ENCODE measurements around the gene CD96.
A peak's percentile ranks its signal among the peaks of the same experiment; 100 is the strongest.

The CD96 gene

DNA sequence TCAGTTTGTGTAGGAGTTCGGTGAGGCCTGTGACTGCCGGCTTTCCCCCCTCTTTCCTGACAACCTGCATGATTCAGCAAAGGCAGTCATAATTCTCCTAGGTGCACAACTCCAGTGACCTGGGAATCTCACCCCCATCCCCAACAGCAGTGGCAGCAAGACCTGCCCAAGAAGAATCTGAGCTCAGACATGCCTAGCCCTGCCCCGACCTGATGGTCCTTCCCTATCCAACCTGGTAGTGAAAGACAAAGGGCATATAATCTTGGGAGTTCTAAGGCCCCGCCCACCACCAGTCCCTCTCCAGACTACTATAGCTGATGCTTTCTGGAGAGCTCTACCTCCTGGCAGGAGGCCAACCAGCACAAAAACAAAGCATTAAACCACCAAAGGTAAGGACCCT, 97.3 kb downstream of the CD96 start:
- TF ChIP-seq POLR2A (IDR thresholded peaks at IDR 0.05; ENCODE audit: low read depth, low read length): no peak
- no peak for FAIRE-seq
- no peak for DNase-seq (ENCODE audit: insufficient read length, low spot score)

- FAIRE-seq: no peak
- no peak for TF ChIP-seq POLR2A (IDR thresholded peaks at IDR 0.05; ENCODE audit: low read depth, low read length)
Measured at GRCh38 chr3:111648991-111649579, 107.1 kb downstream of the CD96 start.

DNA sequence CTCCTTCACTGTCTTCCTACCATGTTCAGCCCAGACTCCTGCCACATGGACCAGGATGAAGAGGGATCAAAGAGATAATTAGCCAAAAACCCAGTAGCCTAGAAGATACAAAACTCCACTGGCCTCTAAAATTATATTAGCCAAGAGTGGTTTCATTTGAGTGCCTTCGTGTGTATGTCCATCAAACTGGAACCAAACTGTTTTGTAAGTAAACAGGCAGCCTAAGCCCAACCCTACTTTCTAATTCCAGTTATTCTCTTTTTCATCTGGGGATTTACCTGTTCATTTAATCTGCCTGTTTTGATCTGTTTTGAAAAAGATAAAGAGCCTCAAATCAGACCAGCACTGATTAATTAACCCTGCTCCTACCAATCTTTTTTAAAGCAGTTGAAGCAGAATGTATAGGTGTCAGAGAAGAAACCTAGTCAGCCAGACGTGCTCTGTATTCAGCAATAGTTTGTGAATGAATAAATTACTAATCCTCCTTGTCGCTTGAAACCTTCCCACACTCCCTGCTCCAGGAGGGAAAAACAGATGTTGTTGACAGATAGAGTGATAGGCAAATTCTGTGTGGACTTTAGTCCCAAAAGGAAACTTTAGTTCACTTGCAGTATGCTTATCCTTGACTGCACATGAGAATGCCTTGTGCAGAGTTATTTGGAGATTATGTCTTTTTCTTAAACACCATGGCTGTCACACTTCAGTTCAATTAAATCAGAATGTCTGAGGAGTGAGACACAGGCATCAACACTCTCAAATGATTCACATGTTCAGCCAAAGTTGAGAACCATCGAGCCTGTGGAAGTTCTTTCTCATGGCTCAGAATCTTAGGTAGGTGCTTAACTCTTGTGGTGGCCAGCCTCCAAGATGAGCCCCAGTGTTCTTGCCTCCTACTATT, 108.6 kb downstream of the CD96 start:
- no peak for TF ChIP-seq POLR2A (IDR thresholded peaks at IDR 0.05; ENCODE audit: low read depth, low read length)
- DNase-seq (ENCODE audit: insufficient read length, low spot score) (no peak), FAIRE-seq (no peak)

More at GRCh38 chr3:111648991-111649579, 107.1 kb downstream of the CD96 start:
- DNase-seq (ENCODE audit: insufficient read length, low spot score): no peak

GRCh38 chr3:111652492-111653180, 110.6 kb downstream of the CD96 start:
- FAIRE-seq (no peak), DNase-seq (ENCODE audit: insufficient read length, low spot score) (no peak)

DNA sequence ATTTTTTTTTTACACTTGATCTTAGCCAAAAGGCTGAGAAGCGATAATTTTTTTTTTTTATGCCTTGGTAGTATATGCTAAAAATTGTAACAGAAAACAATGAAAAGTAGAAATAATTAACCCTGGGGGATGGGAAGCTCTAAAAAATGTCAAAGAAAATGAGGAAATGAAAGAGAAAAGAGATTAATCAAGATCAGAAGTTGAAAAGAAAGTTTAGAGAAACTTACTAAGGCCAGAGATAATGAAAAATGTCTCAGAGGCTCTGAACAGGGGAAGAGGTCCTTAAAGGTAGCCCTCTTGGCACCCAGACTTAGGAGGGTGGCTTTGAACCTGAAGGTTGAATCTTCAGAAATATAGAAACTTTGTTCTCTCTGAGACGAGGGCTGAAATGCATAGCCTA, 111.8 kb downstream of the CD96 start:
- no peak for TF ChIP-seq POLR2A (IDR thresholded peaks at IDR 0.05; ENCODE audit: low read depth, low read length)
- FAIRE-seq: no peak
- no peak for DNase-seq (ENCODE audit: insufficient read length, low spot score)

More at GRCh38 chr3:111652492-111653180, 110.6 kb downstream of the CD96 start:
- TF ChIP-seq POLR2A (IDR thresholded peaks at IDR 0.05; ENCODE audit: low read depth, low read length): no peak

DNA sequence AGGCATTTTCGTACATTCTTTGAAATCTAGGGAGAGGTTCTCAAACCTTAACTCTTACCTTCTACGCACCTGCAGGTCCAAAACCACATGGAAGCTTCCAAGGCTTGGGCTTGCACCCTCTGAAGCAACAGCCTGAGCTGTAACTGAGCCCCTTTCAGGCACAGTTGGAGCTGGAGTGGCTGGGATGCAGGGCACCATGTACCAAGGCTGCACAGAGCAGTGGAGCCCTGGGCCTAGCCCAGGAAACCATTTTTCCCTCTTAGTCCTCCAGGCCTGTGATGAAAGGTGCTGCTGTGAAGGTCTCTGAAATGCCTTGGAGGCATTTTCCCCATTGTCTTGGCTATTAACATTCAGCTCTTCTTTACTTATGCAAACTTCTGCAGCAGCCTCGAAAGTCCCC, 120.0 kb downstream of the CD96 start:
- FAIRE-seq: no peak
- no peak for TF ChIP-seq POLR2A (IDR thresholded peaks at IDR 0.05; ENCODE audit: low read depth, low read length)
- no peak for DNase-seq (ENCODE audit: insufficient read length, low spot score)

DNA sequence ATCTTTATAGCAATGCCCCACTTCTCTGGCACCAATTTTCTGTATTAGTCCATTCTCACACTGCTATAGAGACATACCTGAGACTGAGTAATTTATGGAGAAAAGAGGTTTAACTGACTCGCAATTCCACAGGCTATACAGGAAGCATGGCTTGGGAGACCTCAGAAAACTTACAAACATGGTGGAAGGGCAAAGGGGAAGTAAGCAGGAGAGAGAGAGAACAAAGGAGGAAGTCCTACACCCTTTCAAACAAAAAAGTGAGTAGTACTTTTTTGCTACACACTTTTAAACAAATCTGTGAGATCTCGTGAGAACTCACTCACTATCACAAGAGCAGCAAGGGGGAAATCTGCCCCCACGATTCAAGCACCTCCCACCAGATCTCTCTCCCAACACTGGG, 120.9 kb downstream of the CD96 start:
- FAIRE-seq (no peak), DNase-seq (ENCODE audit: insufficient read length, low spot score) (no peak)
- TF ChIP-seq POLR2A (IDR thresholded peaks at IDR 0.05; ENCODE audit: low read depth, low read length): no peak

- no peak for DNase-seq (ENCODE audit: insufficient read length, low spot score)
- TF ChIP-seq POLR2A (IDR thresholded peaks at IDR 0.05; ENCODE audit: low read depth, low read length): no peak
- FAIRE-seq: peak; percentile 33
Measured at GRCh38 chr3:111666041-111666735, 124.2 kb downstream of the CD96 start.

- TF ChIP-seq POLR2A (IDR thresholded peaks at IDR 0.05; ENCODE audit: low read depth, low read length): no peak
- FAIRE-seq (no peak), DNase-seq (ENCODE audit: insufficient read length, low spot score) (no peak)
Measured at GRCh38 chr3:111667170-111667569, 125.2 kb downstream of the CD96 start.

DNA sequence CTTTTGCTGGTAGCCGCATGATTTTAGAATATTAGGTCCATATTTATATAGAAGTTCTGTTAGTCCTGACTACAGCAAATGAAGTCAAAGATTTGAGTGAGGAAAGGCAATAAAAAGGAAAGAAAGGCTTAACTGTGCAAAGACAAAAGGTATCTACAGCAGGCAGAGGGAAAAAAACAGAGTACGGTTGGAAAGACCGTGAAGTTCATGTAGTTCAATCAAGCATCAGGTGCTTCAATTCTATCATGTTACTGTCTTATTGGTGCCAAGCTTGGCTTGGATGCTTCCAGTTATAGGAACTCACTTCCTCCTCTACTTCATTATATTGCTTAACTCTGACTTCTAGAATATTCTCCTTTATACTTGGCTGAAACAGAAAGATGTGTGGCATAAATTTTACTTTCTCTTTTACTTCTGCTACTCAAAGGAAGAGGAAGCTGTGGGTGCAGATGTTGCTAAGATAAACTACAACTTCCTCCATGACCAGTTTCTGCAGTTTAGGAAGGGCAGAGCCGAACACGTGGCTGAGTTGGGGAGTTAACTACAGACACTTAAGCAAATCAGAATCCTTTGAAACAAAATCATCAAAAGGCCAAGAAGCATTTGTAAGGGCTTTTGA, 125.7 kb downstream of the CD96 start:
- no peak for TF ChIP-seq POLR2A (IDR thresholded peaks at IDR 0.05; ENCODE audit: low read depth, low read length)
- FAIRE-seq (no peak), DNase-seq (ENCODE audit: insufficient read length, low spot score) (no peak)

GRCh38 chr3:111668326-111668725, 126.3 kb downstream of the CD96 start:
- DNase-seq (ENCODE audit: insufficient read length, low spot score) (no peak), FAIRE-seq (no peak)
- TF ChIP-seq POLR2A (IDR thresholded peaks at IDR 0.05; ENCODE audit: low read depth, low read length): no peak

- peak; percentile 82 for FAIRE-seq
- TF ChIP-seq POLR2A (IDR thresholded peaks at IDR 0.05; ENCODE audit: low read depth, low read length): no peak
- no peak for DNase-seq (ENCODE audit: insufficient read length, low spot score)
Measured at GRCh38 chr3:111668888-111669488, 127.0 kb downstream of the CD96 start.

All from H54 (cell line).